Measurements from ENCODE around the gene S1PR1.

- no peak for TF ChIP-seq EGR1 (IDR thresholded peaks at IDR 0.05)
- TF ChIP-seq RAD21 (IDR thresholded peaks at IDR 0.05; ENCODE audit: low read depth), result no peak
- TF ChIP-seq EP300 (IDR thresholded peaks at IDR 0.05; ENCODE audit: borderline replicate concordance), result no peak
- TF ChIP-seq TAF1 (IDR thresholded peaks at IDR 0.05; ENCODE audit: low read depth), result no peak
- no peak for TF ChIP-seq CEBPB (IDR thresholded peaks at IDR 0.05)
These were observed 46.6 kb downstream of the S1PR1 start for GRCh38 chr1:101283443-101283842.
